Liver (tissue), 9 donors: ENCODE measurements around the gene STXBP6. TPM values are rescaled to one million over a fixed set of nuclear protein-coding genes. Genes with fewer than 3 reads are reported as not detected.

Source experiments
- DNase-seq: peaks from one replicate; pipeline ENCODE4 v3.0.0-alpha.2; 2017; ENCODE audit warnings: low spot score
- H3K27ac ChIP-seq, 2 donors: one replicate each; pipeline ENCODE4 v1.7.0; 2013; ENCODE audit warnings: inconsistent platforms in 2 of 2, low read length in 2 of 2, control low read depth in 1 of 2, low read depth in 1 of 2, mild to moderate bottlenecking in 1 of 2
- H3K27me3 ChIP-seq, 4 donors: one replicate each; pipeline versions ENCODE4 v1.6.1 to v1.7.0; 2013; ENCODE audit warnings: low read length in 3 of 4, inconsistent platforms in 1 of 4, mild to moderate bottlenecking in 1 of 4, moderate library complexity in 1 of 4; ENCODE audit not compliant: control insufficient read depth in 4 of 4, insufficient read depth in 4 of 4
- H3K36me3 ChIP-seq, 4 donors: one replicate each; pipeline versions ENCODE4 v1.6.1 to v1.7.0; 2013; ENCODE audit warnings: low read length in 3 of 4, mild to moderate bottlenecking in 3 of 4, low read depth in 1 of 4, moderate library complexity in 1 of 4; ENCODE audit not compliant: control insufficient read depth in 4 of 4, insufficient read depth in 3 of 4
- H3K4me1 ChIP-seq, 4 donors: one replicate each; pipeline versions ENCODE4 v1.6.1 to v1.7.0; 2013; ENCODE audit warnings: low read length in 3 of 4, mild to moderate bottlenecking in 3 of 4, moderate library complexity in 1 of 4; ENCODE audit not compliant: control insufficient read depth in 4 of 4, insufficient read depth in 4 of 4
- H3K4me3 ChIP-seq, 3 donors: one replicate each; pipeline versions ENCODE4 v1.6.1 to v1.7.0; 2013; ENCODE audit warnings: low read length in 3 of 3, control low read depth in 1 of 3, low read depth in 1 of 3, mild to moderate bottlenecking in 1 of 3
- H3K9ac ChIP-seq, 2 donors: one replicate each; pipeline ENCODE4 v1.7.0; 2013; ENCODE audit warnings: low read length in 2 of 2, mild to moderate bottlenecking in 2 of 2, moderate library complexity in 2 of 2, control low read depth in 1 of 2, low read depth in 1 of 2
- H3K9me3 ChIP-seq, 4 donors: one replicate each; pipeline versions ENCODE4 v1.6.1 to v1.7.0; 2013; ENCODE audit warnings: low read length in 3 of 4; ENCODE audit not compliant: control insufficient read depth in 4 of 4
- ATF3 ChIP-seq: IDR thresholded peaks from 2 replicates; pipeline ENCODE4 v1.6.1; 2016; ENCODE audit warnings: antibody characterized with exemption
- CTCF ChIP-seq: fragments of 150-350 bp; IDR thresholded peaks from 2 replicates; pipeline ENCODE4 v1.5.1; 2017; ENCODE audit warnings: improper control_type of control experiment, low read depth, low read length; ENCODE audit not compliant: missing input control
- EGR1 ChIP-seq, 2 donors: IDR thresholded peaks; 2 replicates each; pipeline ENCODE4 v1.6.1; 2016 to 2018; ENCODE audit warnings: antibody characterized with exemption in 2 of 2, low read depth in 2 of 2
- FOXA1 ChIP-seq: IDR thresholded peaks from 2 replicates; pipeline ENCODE4 v1.6.1; 2016; ENCODE audit warnings: antibody characterized with exemption
- FOXA2 ChIP-seq: IDR thresholded peaks from 2 replicates; pipeline ENCODE4 v1.6.1; 2016; ENCODE audit warnings: antibody characterized with exemption
- GABPA ChIP-seq, 2 donors: IDR thresholded peaks in 1 of 2; conservative IDR thresholded peaks in 1 of 2; 2 replicates each; pipeline ENCODE4 v1.6.1; 2016; ENCODE audit warnings: antibody characterized with exemption in 2 of 2, mild to moderate bottlenecking in 1 of 2, moderate library complexity in 1 of 2
- HNF4A ChIP-seq, 2 donors: conservative IDR thresholded peaks; 2 replicates each; pipeline ENCODE4 v1.6.1; 2016; ENCODE audit warnings: antibody characterized with exemption in 2 of 2, mild to moderate bottlenecking in 2 of 2
- HNF4G ChIP-seq: IDR thresholded peaks from 2 replicates; pipeline ENCODE4 v1.6.1; 2016; ENCODE audit warnings: antibody characterized with exemption
- JUND ChIP-seq, 2 donors: IDR thresholded peaks; 2 replicates each; pipeline ENCODE4 v1.6.1; 2016; ENCODE audit warnings: antibody characterized with exemption in 2 of 2
- MAX ChIP-seq: IDR thresholded peaks from 2 replicates; pipeline ENCODE4 v1.6.1; 2016; ENCODE audit warnings: antibody characterized with exemption
- NR2F2 ChIP-seq: IDR thresholded peaks from 2 replicates; pipeline ENCODE4 v1.6.1; 2016; ENCODE audit warnings: antibody characterized with exemption
- RAD21 ChIP-seq, 2 donors: IDR thresholded peaks; 2 replicates each; pipeline ENCODE4 v1.6.1; 2016; ENCODE audit warnings: antibody characterized with exemption in 2 of 2, mild to moderate bottlenecking in 2 of 2
- REST ChIP-seq: IDR thresholded peaks from 2 replicates; pipeline ENCODE4 v1.6.1; 2016; ENCODE audit warnings: antibody characterized with exemption, mild to moderate bottlenecking
- RXRA ChIP-seq, 2 donors: IDR thresholded peaks; 2 replicates each; pipeline ENCODE4 v1.6.1; 2017 to 2018; ENCODE audit warnings: antibody characterized with exemption in 2 of 2, mild to moderate bottlenecking in 1 of 2
- SP1 ChIP-seq: IDR thresholded peaks from 2 replicates; pipeline ENCODE4 v1.6.1; 2018; ENCODE audit warnings: antibody characterized with exemption, mild to moderate bottlenecking
- TAF1 ChIP-seq: conservative IDR thresholded peaks from 2 replicates; pipeline ENCODE4 v1.6.1; 2016; ENCODE audit warnings: antibody characterized with exemption, mild to moderate bottlenecking
- YY1 ChIP-seq: IDR thresholded peaks from 2 replicates; pipeline ENCODE4 v1.6.1; 2016; ENCODE audit warnings: antibody characterized with exemption, mild to moderate bottlenecking
- ZBTB33 ChIP-seq: IDR thresholded peaks from 2 replicates; pipeline ENCODE4 v1.6.1; 2016; ENCODE audit warnings: antibody characterized with exemption
- WGBS: extraction: QIAGEN DNeasy Blood & Tissue Kit; methylation state at CpG from one replicate; pipeline ENCODE4 v1.1.7; 2013; 5-methylcytosine and 5-hydroxymethylcytosine counted together
- polyA plus RNA-seq, 2 donors: library from polyadenylated mRNA; stranded (reverse) in 1 of 2; unstranded in 1 of 2; fragments of 200-250 nt in 1 of 2; fragments of >200 nt in 1 of 2; fragmentation: Nextera tagmentation in 1 of 2; extraction: Ambion mirVana in 1 of 2; gene quantifications; one replicate each; pipeline versions ENCODE4 v1.2.1 to v1.2.3, GENCODE V29; 2013 to 2015
- total RNA-seq, 2 donors: library from RNA; depleted of rRNA; stranded (reverse); fragments of >200 nt; gene quantifications; one replicate each; pipeline ENCODE4 v1.2.3, GENCODE V29; 2014
- donor health status: healthy.
- donor health status: healthy.
- donor health status: healthy.
- donor health status: healthy.
- donor health status: healthy.

Gene STXBP6
- total and polyA plus RNA-seq, 4 donors, result 1.4 to 3.8 (median 1.8) TPM

GRCh38 chr14:24921903-24922302, 128.0 kb downstream of the STXBP6 start:
- DNase-seq, result no peak
- Histone ChIP-seq H3K9me3 (no peaks in the 10 kb centered on the region), H3K36me3 (no peaks in the 10 kb centered on the region), H3K9ac (no peak overlapping the region), H3K27ac (no peak overlapping the region), H3K27me3 (no peaks in the 10 kb centered on the region), H3K4me1 (peaks cover 0 to 1% (median 0%) of the 10 kb centered on the region in 4 donors), H3K4me3 (no peak overlapping the region)
- 95% methylated on average over 1 of the region's 1 CpG for WGBS
- TF ChIP-seq TAF1, result no peak
- no peak for TF ChIP-seq EGR1 (IDR thresholded peaks at IDR 0.05; ENCODE audit: low read depth in 2 of 2)
- TF ChIP-seq MAX, result no peak
- TF ChIP-seq CTCF, result no peak
- TF ChIP-seq HNF4A (conservative IDR thresholded peaks at IDR 0.05), result no peak
- TF ChIP-seq REST, result no peak
- TF ChIP-seq SP1, result no peak
- TF ChIP-seq JUND (IDR thresholded peaks at IDR 0.05), result no peak

- H3K9ac ChIP-seq, result no peak overlapping the region
- no peak overlapping the region for H3K27ac ChIP-seq
- no peak overlapping the region for H3K4me3 ChIP-seq
- H3K27me3 ChIP-seq, result no peaks in the 10 kb centered on the region
- H3K4me1 ChIP-seq, result peaks cover 0 to 1% (median 0%) of the 10 kb centered on the region in 4 donors
- H3K36me3 ChIP-seq, result no peaks in the 10 kb centered on the region
- DNase-seq, result no peak
- 70% methylated on average over 4 of the region's 4 CpGs for WGBS
- H3K9me3 ChIP-seq, result no peaks in the 10 kb centered on the region
- TF ChIP-seq HNF4G (no peak), EGR1 (IDR thresholded peaks at IDR 0.05; ENCODE audit: low read depth in 2 of 2) (no peak), ZBTB33 (no peak), REST (no peak), RAD21 (IDR thresholded peaks at IDR 0.05) (no peak), GABPA (IDR thresholded peaks at IDR 0.05 in 1 of 2, conservative IDR thresholded peaks at IDR 0.05 in 1 of 2) (no peak), RXRA (IDR thresholded peaks at IDR 0.05) (no peak), NR2F2 (no peak), ATF3 (no peak), FOXA1 (no peak), YY1 (no peak), MAX (no peak), FOXA2 (no peak), JUND (IDR thresholded peaks at IDR 0.05) (no peak), TAF1 (no peak)
These were observed 129.5 kb downstream of the STXBP6 start for GRCh38 chr14:24920265-24921075.
